Peyer's patch (tissue), 4 donors: ENCODE data around the gene HCFC1R1. TPM values are rescaled to one million over a fixed set of nuclear protein-coding genes. Genes with fewer than 3 reads are reported as not detected.

Source experiments
- DNase-seq, 3 donors: peaks; one replicate each; pipeline ENCODE4 v3.0.0-alpha.2; 2017 to 2019
- H3K27ac ChIP-seq, 4 donors: fragments of 200-600 bp; sonication (generic); one replicate each; pipeline ENCODE4 v1.5.1; 2016 to 2019
- H3K27me3 ChIP-seq, 2 donors: fragments of 200-600 bp; sonication (generic); one replicate each; pipeline ENCODE4 v1.5.1; 2019
- H3K36me3 ChIP-seq, 3 donors: fragments of 200-600 bp; sonication (generic); one replicate each; pipeline ENCODE4 v1.5.1; 2016 to 2019
- H3K4me1 ChIP-seq, 4 donors: fragments of 200-600 bp; sonication (generic); one replicate each; pipeline ENCODE4 v1.5.1; 2016 to 2019
- H3K4me3 ChIP-seq, 4 donors: fragments of 200-600 bp; sonication (generic); 1 replicate in 3 of 4; 2 replicates in 1 of 4; pipeline ENCODE4 v1.5.1; 2016 to 2019; ENCODE audit warnings: mild to moderate bottlenecking in 1 of 4
- H3K9me3 ChIP-seq, 4 donors: fragments of 200-600 bp; sonication (generic); one replicate each; pipeline ENCODE4 v1.5.1; 2016 to 2019; ENCODE audit warnings: mild to moderate bottlenecking in 1 of 4
- CTCF ChIP-seq, 6 experiments: fragments of 450-650 bp in 4 of 6; fragments of 200-600 bp in 2 of 6; sonication (generic) in 1 of 6; IDR thresholded peaks; one replicate each; pipeline ENCODE4 v1.5.1; 2017 to 2019; ENCODE audit warnings: antibody characterized with exemption in 6 of 6, mild to moderate bottlenecking in 3 of 6, moderate library complexity in 1 of 6
- POLR2A ChIP-seq, 2 donors: fragments of 450-650 bp; IDR thresholded peaks; one replicate each; pipeline ENCODE4 v1.5.1; 2017; ENCODE audit warnings: antibody characterized with exemption in 2 of 2, mild to moderate bottlenecking in 2 of 2, moderate library complexity in 2 of 2
- total RNA-seq, 4 donors: library from RNA; depleted of rRNA; stranded (reverse); fragments of >200 nt; gene quantifications; one replicate each; pipeline ENCODE4 v1.1.0, GENCODE V29; 2016

HCFC1R1 gene
- total RNA-seq, 4 donors from 2014 or later: 14.0 to 38.0 (median 34.1) TPM

DNA sequence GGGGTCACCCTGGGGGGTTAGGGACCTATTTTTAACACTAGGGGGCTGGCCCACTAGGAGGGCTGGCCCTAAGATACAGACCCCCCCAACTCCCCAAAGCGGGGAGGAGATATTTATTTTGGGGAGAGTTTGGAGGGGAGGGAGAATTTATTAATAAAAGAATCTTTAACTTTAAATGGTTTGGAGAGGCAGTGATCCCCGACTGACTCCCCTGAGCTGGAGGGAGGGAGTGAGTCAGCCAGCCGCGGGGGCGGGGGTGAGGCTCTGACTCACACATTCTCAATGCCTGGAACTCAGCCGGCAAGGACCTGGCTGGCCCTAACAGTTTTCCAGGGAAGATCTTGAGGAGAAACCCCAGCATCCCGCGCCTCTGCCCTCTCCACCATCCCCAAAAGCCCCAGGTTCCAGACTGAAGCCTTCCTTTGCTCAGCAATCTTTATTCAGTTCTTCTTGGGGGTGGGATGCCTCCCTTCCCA lies 1.5 kb downstream of the HCFC1R1 start:
- H3K9me3 ChIP-seq: no peaks in the 10 kb centered on the region
- peak overlapping the region; percentile 59 to 79 (median 66) for H3K4me3 ChIP-seq
- no peaks in the 10 kb centered on the region for H3K27me3 ChIP-seq
- peaks cover 11 to 49% (median 27%) of the 10 kb centered on the region in 4 donors for H3K4me1 ChIP-seq
- peak overlapping the region; percentile 94 to 99 (median 96) for H3K27ac ChIP-seq
- DNase-seq: peak; percentile 58 to 93 (median 91)
- peaks cover 0 to 16% (median 0%) of the 10 kb centered on the region in 3 donors for H3K36me3 ChIP-seq
- TF ChIP-seq CTCF (IDR thresholded peaks at IDR 0.05) (no peak), POLR2A (IDR thresholded peaks at IDR 0.05) (peak in 1 of 2 donors; percentile 59)

DNA sequence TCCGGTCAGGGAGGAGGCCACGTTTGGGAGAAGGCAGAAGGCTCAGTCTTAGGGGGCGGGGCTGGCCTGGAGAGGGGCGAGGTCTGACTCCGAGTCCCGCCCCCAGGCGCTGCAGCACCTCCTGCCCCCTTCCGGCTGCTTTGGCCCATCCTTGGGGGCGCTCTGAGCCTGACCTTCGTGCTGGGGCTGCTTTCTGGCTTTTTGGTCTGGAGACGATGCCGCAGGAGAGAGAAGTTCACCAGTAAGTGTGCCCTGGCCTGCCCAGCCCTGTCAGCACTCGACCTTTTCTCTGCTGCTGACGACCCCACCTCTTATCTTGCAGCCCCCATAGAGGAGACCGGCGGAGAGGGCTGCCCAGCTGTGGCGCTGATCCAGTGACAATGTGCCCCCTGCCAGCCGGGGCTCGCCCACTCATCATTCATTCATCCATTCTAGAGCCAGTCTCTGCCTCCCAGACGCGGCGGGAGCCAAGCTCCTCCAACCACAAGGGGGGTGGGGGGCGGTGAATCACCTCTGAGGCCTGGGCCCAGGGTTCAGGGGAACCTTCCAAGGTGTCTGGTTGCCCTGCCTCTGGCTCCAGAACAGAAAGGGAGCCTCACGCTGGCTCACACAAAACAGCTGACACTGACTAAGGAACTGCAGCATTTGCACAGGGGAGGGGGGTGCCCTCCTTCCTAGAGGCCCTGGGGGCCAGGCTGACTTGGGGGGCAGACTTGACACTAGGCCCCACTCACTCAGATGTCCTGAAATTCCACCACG lies 2.1 kb downstream of the HCFC1R1 start:
- no peaks in the 10 kb centered on the region for H3K27me3 ChIP-seq
- DNase-seq: peak; percentile 86 to 93 (median 88)
- no peaks in the 10 kb centered on the region for H3K9me3 ChIP-seq
- peaks cover 11 to 49% (median 27%) of the 10 kb centered on the region in 4 donors for H3K4me1 ChIP-seq
- H3K36me3 ChIP-seq: peaks cover 0 to 10% (median 0%) of the 10 kb centered on the region in 3 donors
- no peak for TF ChIP-seq POLR2A (IDR thresholded peaks at IDR 0.05)
- peak in 5 of 6 experiments; percentile 18 to 50 (median 36) for TF ChIP-seq CTCF (IDR thresholded peaks at IDR 0.05)
- peak overlapping the region; percentile 88 to 99 (median 96) for H3K27ac ChIP-seq
- peak overlapping the region; percentile 59 to 79 (median 66) for H3K4me3 ChIP-seq

GRCh38 chr16:3020604-3021448 lies 2.9 kb downstream of the HCFC1R1 start:
- H3K27ac ChIP-seq: peak overlapping the region; percentile 88 to 99 (median 96)
- H3K9me3 ChIP-seq: no peaks in the 10 kb centered on the region
- TF ChIP-seq CTCF (IDR thresholded peaks at IDR 0.05) (no peak), POLR2A (IDR thresholded peaks at IDR 0.05) (peak in 1 of 2 donors; percentile 2)
- peak overlapping the region; percentile 59 to 79 (median 66) for H3K4me3 ChIP-seq
- H3K27me3 ChIP-seq: no peaks in the 10 kb centered on the region
- peaks cover 0 to 2% (median 0%) of the 10 kb centered on the region in 3 donors for H3K36me3 ChIP-seq
- DNase-seq: peak; percentile 31 to 86 (median 84)
- H3K4me1 ChIP-seq: peaks cover 11 to 49% (median 27%) of the 10 kb centered on the region in 4 donors

GRCh38 chr16:3020247-3020603 lies 3.5 kb downstream of the HCFC1R1 start, which contains the start of gene TNFRSF12A:
Gene TNFRSF12A, plus strand, starts transcription at chr16:3020368. Its CDS starts 30 bp downstream, at chr16:3020398.
- peak within 1 kb of the TSS; percentile 59 to 79 (median 66) for H3K4me3 ChIP-seq
- H3K4me1 ChIP-seq: peaks cover 11 to 49% (median 27%) of the 10 kb centered on the region in 4 donors
- TF ChIP-seq CTCF (IDR thresholded peaks at IDR 0.05) (peak in 3 of 6 experiments; percentile 21 to 34 (median 32)), POLR2A (IDR thresholded peaks at IDR 0.05) (peak; percentile 85 to 86)
- DNase-seq: peak; percentile 70 to 91 (median 90)
- peak within 1 kb of the TSS; percentile 88 to 99 (median 96) for H3K27ac ChIP-seq
- no peaks in the 10 kb centered on the region for H3K27me3 ChIP-seq
- H3K36me3 ChIP-seq: no peaks in the 10 kb centered on the region
- H3K9me3 ChIP-seq: no peaks in the 10 kb centered on the region

GRCh38 chr16:3019594-3020246 lies 4.0 kb downstream of the HCFC1R1 start:
- no peak for TF ChIP-seq POLR2A (IDR thresholded peaks at IDR 0.05)
- no peak for TF ChIP-seq CTCF (IDR thresholded peaks at IDR 0.05)
- no peak for DNase-seq
- Histone ChIP-seq H3K9me3 (no peaks in the 10 kb centered on the region), H3K27ac (peak overlapping the region in 3 of 4 donors; percentile 88 to 99 (median 97)), H3K27me3 (no peaks in the 10 kb centered on the region), H3K36me3 (no peaks in the 10 kb centered on the region), H3K4me3 (peak overlapping the region; percentile 59 to 79 (median 66)), H3K4me1 (peaks cover 11 to 45% (median 27%) of the 10 kb centered on the region in 4 donors)
